GM20000 (cell line): ENCODE results near the gene ZMAT5.

ENCODE experiments used
- DNase-seq: peaks from one replicate; pipeline ENCODE4 v3.0.0; 2012; ENCODE audit warnings: low spot score
- TF ChIP-seq, protein P1 (sequence below): IDR thresholded peaks from 2 replicates; pipeline ENCODE4 v1.5.1; 2012; ENCODE audit warnings: mild to moderate bottlenecking, control low read depth; ENCODE audit errors: extremely low read depth, missing control alignments

Gene ZMAT5

DNA sequence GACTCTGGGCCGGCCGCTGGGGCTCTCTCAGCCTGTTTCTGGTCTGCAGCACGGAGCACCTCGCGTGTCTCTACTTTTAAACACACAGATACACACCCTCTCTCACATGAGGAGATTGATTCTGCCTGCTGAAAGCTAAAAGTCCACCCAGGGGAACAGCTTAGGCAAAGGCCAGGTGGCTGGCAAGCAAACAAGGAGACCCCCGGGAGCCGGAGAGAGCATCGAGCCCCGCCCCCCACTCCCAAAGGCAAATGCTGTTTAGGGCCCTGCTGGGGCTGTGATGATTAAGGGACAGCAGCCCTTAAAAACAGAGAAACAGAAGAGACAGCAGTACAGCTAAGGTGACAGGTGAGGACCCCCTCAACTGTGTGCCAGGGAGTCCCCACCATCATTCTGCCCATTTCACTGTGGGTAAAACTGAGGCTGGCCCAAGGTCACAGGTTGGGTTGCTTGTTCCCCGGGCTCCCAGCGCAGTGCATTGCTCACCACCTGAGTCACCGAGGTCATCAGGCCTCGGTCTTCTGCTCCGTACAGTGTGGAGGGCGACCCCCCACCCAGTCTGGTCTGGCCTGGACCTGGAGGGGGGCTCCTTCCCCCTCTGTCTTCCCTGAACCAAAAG, 40.2 kb downstream of the ZMAT5 start:
- DNase-seq: no peak
- TF ChIP-seq, protein P1, sequence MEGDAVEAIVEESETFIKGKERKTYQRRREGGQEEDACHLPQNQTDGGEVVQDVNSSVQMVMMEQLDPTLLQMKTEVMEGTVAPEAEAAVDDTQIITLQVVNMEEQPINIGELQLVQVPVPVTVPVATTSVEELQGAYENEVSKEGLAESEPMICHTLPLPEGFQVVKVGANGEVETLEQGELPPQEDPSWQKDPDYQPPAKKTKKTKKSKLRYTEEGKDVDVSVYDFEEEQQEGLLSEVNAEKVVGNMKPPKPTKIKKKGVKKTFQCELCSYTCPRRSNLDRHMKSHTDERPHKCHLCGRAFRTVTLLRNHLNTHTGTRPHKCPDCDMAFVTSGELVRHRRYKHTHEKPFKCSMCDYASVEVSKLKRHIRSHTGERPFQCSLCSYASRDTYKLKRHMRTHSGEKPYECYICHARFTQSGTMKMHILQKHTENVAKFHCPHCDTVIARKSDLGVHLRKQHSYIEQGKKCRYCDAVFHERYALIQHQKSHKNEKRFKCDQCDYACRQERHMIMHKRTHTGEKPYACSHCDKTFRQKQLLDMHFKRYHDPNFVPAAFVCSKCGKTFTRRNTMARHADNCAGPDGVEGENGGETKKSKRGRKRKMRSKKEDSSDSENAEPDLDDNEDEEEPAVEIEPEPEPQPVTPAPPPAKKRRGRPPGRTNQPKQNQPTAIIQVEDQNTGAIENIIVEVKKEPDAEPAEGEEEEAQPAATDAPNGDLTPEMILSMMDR: no peak

DNA sequence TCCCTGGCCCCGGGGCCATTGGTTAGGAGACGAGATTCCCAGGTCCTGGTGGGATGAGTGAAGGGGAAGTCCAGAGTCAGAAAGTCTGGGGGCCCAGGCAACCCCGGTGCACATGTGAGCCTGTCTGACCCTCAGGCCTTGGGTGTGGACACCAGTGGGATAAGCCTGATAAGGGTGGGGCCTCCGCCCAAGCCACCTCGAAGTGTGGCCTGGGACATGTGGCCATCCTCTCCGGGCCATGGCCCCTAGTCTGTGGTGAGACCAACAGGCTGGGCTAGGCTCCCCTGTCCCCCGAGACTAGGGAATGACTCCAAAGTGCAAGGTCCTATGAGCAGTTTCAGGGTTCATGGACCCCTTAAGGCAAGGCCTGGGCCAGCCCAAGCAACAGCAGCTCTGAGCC, 40.7 kb downstream of the ZMAT5 start:
- no peak for DNase-seq
- TF ChIP-seq, protein P1: no peak

DNA sequence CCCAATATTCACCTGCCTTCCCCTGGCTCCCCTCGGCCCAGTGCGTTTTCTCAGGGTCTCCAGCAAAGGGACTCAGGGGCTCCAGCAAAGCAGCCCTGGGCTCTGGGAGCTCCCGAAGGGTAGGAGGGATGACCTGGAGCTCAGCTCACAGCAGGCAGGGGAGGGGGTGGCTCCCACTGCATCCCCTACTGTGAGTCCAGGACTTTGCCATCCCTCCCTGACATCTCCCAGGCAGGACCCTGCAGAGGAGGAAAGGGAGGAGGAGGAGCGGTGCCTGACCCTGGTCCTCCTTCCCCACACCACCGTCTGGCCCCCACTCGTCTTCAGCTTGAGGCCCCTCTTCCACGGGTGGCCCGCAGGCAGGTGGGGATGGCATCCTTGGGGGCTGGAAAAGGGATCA, 42.0 kb downstream of the ZMAT5 start:
- TF ChIP-seq, protein P1: no peak
- no peak for DNase-seq

DNA sequence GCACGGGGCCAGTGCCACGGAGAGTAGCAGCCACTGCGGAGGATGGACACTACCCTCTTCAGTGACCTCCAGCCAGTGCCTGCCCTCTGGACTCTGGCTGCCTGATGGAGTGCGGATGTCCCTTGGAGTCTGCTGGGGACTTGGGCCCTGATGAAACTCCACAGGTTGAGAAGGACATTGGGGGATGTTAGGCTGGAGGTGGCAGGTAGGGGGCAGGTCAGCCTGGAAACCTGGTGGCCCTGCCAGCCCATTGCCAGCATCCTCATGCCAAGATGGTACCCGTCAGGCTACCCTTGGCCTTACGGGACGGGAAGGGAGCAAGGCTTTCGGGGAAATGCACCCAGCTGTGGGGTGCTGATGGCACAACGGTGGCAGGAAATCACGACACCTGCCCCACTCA, 43.0 kb downstream of the ZMAT5 start:
- TF ChIP-seq, protein P1: no peak
- DNase-seq: no peak

DNA sequence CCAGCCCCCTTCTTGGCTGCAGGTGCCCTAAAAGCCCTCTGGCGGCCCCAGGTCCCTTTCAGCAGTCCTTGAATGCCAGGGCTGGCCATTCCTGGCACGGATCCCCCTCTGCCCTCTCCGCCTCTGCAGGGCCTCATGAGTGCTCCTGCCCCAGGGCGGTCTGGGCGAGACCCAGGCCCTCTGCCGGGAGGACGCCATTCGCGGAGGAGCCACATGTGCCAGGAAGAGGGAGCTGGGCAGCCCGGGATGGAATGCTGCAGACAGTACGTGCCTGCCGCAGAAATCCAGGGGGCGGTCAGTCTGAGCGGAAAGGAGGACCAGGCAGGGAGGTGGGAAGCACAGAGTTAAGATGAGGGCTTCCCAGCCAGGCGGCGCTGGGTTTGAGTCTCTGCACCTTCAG, 44.2 kb downstream of the ZMAT5 start:
- no peak for DNase-seq
- TF ChIP-seq, protein P1: no peak

DNA sequence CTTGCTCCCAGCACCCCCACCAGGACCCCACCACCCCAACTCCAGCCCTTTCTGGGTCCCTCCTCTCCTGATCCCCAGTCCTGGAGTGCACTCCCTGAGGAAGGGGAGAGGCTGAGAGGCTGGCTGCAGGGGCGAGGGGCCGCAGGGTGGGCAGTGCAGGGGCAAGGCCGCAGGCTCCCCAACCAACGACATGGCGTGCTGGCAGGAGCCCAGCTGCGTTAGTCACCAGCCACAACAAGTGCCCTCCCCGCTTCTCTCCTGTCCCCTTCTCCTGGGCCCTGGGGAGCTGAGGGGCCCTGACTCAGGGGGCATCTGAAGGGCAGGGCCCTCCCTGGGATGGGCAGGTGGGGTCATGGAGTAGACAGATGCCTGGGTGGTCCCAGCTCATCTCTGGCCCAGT, 44.7 kb downstream of the ZMAT5 start:
- TF ChIP-seq, protein P1: no peak
- DNase-seq: no peak

DNA sequence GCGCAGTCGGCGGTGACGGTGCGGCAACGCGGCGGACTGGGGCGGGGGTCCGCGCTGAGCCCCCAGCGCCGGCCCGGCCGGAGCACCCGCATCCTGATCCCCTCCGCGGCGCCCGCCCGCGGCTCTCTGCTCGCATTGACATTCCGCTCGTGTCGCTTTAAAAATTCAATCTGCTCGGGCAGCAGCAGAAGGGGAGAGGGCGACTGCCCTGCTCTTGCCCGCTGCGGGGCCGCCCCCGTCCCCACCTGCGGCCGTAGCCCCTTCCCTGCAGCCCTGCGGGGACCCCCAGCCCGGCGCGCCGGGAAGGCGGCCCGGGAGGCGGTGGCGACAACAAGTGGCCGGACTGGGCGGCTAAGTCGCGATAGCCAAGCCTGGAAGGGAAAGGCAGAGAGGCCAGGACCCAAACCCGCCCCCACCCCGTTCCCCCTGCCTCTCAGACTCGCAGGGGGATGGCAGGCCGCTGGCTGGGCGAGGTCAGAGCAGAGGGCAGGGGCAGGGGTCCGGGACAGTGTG, 45.9 kb downstream of the ZMAT5 start:
- DNase-seq: no peak
- TF ChIP-seq, protein P1: no peak
